Amniotic stem cell (primary cell): Measurements from ENCODE around the gene DDX49.
"Not testable (repeated sequence)": the region's sequence is repeated elsewhere in the genome, so short reads cannot be mapped to it uniquely, and the experiment has no call there.

Experiments used
- DNase-seq: peaks from one replicate; lab custom pipeline; 2025; lab: John Stamatoyannopoulos, UW

DDX49 gene

DNA sequence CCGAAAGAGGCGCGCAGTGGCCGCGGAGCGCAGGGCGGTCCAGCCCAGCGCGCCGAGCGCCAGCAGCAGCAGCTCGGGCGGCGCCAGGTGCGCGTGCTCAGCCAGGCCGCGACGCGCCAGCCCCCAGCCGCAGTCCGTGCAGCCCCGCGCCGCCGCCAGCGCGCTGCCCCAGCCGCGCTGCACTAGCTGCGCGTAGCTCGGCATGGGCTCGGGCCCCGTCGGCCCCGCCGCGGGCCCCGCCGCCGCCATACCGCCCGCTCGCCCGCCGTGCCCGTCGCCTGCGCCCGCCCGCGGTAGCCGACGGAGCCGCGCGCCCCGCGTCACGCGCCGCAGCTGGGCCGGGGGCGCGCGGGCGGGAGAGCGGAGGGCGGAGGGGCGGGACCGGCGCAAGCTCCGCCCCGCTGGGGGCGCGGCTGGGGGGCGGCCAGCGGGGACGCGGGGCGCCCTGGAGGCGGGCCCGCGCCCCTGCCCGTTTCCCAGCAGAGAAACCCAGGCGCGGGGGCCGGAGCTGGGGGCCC, 23.6 kb upstream of the DDX49 start, which contains the start of gene CERS1:
TSS of gene CERS1 (minus strand) at position 335 of the 518 bp plus-strand sequence. CDS start at position 249, 86 bp downstream.
- no peak for DNase-seq

DNA sequence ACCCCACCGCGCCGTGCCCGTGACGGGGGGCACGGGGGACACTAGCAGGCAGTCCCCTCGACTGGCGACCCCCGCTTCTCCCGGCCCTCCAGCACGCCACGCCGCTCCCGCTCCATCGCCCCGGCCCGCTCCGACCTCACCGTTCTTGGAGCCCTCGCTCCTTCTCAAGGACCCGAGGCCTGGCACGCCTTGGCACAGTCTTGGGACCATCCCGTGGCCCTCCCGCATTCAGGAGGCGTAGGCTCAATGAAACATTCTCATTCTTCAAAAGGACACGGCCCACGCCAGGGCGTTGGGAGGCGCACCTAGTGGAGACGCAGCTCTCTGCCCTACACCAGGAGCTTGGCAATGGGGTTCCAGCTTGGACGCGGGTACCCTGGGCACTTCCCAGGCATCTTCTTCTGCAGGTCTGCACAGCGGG, 23.1 kb upstream of the DDX49 start:
- no peak for DNase-seq

DNA sequence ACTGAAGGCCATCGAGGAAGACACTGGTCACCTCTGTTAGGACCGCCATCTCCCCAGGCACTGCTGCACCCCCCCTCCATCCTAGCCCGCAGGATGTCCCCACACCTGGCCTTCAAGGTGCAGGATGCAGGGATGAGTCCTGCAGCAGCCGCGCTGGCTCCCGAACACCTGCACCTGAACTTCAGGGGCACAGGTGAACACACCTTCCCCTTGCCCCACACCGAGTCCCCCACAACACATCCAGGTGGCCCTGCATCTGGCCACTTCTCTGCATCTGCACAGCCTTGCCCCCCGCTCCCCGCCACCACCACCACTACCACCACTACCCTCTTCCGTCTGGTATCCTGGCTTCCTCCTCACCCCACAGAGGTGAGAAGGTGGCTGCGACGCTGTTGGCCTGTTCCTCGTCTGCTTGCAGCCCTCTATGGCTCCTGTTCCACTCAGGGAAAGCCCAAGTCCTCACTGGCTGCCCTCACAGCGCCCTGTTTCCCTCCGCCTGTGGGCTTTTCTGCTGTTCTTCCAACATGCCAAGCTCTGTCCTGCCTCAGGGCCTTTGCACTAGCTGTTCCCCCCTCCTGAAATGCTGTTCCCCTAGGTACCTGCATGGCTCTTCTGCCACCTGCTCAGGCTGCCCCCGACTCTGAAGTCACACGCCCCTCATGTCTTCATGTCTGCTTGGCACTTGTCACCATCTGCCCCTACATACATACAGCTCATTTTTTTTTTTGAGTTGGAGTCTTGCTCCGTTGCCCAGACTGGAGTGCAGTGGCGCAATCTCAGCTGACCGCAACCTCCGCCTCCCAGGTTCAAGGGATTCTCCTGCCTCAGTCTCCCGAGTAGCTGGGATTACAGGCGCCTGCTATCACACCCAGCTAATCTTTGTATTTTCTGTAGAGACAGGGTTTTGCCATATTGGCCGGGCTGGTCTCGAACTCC, 22.2 kb upstream of the DDX49 start:
- no peak for DNase-seq

DNA sequence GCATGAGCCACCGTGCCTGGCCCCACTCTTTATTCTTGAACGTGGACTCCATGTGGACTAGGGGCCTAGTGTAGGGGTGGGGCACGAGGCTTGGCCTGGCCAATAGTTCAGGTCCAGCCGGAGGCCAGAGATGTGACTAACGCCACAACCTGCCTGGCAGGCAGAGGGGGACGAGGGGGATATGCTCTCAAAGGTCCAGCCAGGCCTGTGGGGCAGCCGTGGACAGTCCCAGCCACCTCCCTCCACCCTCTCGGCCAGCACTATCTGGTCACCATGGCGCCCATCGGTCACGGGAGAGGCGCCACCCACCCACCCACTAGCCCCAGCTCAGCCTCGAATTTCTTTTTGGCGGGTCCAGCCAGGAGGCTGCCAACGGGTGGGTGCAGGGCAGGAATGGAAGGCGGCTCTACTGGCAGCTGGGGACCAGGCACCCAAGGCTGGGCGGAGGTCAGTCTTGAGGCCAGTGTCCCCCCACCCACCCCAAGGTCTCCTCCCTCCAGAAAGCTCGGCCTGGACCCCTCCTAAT, 21.4 kb upstream of the DDX49 start:
- DNase-seq, result no peak

DNA sequence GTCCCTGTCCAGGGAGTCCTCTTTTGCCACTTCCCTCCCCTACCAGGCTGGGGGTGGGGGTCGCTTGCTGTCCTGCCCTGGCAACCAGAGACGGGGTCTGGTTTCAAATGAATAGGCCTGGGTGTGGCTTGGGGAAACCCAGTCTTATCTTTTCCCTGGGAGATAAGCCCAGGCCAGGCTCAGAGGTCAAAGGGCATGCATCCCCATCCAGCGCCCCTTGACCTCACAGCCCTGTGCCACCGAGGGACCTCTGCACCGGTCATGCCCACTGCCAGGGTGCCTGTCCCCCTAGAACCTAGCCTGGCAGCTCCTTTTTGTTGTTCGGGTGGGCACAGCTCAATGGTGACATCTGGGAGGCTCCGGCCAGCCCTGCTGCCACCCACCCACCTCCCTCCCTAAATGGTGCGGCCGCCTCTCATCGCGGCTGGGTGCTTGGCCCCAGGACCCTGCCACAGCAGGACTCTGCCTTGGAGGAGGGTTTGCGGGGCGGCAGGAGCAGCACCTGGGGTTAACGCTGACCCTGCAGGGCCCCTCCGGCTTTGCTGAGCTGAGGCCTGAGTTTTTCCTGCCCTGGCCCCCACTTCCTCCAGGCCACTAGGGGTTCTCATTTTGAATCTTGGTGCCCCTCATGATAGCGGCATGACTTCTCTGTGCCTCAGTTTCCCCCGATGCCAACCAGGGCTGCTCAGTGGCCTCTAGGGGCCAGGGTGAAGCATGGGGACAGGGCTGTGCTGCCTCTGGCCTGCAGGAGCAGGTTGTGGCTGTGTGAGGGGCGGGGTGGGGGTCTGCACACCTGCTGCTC, 20.7 kb upstream of the DDX49 start:
- DNase-seq, result no peak

DNA sequence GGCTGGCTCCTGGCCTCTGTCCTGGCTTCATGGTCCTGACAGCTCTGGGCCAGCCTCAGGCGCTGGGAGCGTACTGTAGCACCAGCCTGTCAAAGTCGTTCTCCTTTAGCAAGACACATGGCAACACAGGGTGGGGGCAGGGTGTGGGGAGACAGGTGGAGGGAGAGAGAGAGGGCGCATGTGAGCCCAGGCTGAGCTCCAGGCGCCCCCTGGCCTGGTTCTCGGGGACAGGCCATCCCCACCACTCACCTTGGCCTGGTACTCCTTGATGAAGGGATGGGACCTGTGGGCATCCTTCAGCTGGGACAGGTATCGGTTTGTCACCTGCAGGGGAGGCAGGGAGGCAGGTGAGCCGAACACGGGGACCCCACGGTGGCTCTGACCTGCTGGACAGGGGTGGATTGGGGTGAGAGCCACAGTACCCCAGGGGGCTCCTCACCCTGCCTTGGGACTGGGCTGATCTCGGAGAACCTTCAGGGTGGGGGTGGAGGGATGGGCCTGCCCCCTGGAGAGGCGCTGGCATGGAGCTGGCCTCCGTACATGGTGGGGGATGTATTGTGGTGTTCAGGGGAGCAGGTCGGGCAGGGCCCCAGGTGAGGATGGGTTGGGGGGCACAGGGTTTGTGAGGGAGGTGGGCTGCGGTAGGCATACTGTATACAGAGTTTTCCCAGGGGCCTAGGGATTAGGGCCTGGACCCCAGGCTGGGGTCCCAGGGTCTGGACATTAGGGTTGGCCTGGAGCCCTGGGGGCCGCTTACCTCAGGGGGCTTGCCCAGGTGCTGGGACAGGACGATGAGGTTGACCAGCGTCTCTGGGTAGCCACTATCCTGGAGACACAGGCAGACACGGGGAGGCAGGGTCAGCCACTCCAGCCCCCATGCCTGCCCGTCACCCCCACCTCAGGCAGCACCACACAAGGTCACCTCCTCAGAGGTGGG, 19.6 kb upstream of the DDX49 start:
- DNase-seq, result no peak

DNA sequence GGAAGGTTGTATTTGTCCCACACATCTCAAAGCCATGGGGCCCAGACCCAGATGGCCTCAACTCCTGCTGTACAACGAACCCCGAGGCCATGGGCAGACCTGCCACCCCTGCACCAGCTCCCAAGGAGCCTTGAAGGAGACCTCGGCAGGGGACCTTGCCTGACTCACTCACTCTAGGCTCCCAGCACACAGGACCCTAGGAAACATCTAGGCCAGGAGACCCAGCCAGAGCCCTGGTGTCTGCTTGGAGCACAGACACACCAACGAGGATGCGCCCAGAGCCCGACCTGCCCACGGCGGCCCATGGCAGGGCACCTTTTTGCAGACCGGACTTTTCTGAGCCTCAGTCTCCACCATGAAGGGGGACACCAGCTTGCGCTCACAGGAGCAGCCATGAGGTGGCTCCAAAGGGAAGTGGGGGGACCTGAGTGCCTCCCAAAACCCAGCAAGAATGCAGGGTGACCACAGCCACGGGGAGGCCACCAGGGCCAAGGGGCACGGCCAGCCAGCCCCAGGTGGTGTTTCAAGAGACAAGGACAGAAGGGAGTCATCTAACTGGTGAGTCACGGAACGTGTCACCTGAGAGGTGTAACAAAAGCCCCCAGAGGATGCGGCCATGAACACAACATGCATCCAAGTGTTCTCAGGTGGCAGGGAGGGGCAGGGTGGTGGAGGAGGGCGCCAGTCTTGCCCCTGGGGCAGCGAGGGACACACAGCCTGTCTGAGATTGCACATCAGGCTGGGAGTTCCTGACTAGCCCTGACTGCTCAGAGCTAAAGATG, 18.6 kb upstream of the DDX49 start:
- DNase-seq, result no peak

DNA sequence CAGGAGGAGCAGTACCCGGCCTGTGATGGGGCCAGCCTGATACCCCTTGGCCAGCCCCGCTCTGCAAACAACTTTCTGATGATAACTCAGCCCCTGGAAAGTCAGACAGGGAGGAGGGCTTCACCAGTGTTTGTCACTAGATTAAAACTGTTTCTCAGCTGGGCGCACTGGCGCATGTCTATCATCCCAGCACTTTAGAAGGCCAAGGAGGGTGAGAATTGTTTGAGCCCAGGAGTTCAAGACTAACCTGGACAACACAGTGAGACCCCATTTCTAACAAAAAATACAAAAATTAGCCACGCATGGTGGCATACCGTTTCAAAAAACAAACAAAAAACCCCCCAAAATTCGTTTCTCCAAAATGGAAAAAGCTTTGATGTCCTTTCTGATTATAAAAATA, 18.0 kb upstream of the DDX49 start:
- no peak for DNase-seq

DNA sequence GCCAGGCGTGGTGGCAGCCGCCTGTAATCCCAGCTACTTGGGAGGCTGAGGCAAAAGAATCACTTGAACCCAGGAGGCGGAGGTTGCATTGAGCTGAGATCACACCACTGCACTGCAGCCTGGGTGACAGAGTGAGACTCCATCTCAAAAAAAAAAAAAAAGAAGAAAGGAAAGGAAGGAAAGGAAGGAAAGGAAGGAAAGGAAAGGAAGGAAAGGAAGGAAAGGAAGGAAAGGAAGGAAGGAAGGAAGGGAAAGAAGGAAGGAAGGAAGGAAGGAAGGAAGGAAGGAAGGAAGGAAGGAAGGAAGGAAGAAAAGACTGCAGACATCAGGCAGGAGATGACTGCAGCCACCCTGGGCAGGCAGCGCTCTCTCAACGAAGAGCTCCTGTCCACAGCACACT, 17.0 kb upstream of the DDX49 start:
- DNase-seq, result not testable (repeated sequence)

DNA sequence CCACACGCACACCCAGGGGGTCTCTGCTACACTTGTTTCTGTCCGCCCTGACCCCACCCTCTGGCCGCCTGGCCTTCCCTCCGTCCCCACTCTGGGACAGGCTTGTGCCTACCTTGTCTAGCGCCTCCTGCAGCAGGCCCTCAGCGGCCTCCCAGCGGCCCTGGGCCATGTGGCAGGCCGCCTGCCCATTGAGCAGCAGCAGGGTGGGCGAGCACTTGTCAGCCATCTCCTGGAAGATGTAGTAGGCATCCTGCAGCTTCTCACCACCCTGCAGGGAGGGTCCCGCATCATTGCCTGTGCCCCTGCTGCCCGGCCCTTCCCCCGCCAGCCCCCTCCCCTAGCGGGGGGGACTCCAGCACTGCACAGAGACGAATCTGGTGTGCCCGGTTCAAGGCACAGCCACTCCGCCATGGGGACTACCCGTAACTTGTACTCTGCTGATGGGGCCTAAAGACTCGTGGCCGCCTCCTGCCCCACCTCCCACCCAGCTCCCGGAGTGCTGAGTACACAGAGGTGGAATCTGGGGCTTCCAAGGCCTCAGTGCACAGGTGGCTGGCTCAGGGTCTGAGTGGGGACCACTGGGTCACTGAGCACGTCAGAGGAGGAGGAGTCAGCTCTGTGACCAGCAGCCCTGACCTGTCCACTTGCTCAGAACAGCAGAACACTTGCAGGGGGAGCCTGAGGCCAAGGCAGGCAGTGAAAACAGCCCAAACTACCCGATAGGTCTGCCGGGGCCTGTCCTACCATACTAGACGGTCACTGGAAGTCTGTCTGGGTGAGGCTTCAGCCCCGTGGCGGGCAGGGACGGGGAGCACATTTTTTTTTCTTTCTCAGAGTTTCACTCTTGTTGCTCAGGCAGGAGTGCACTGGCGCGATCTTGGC, 16.1 kb upstream of the DDX49 start:
- no peak for DNase-seq

DNA sequence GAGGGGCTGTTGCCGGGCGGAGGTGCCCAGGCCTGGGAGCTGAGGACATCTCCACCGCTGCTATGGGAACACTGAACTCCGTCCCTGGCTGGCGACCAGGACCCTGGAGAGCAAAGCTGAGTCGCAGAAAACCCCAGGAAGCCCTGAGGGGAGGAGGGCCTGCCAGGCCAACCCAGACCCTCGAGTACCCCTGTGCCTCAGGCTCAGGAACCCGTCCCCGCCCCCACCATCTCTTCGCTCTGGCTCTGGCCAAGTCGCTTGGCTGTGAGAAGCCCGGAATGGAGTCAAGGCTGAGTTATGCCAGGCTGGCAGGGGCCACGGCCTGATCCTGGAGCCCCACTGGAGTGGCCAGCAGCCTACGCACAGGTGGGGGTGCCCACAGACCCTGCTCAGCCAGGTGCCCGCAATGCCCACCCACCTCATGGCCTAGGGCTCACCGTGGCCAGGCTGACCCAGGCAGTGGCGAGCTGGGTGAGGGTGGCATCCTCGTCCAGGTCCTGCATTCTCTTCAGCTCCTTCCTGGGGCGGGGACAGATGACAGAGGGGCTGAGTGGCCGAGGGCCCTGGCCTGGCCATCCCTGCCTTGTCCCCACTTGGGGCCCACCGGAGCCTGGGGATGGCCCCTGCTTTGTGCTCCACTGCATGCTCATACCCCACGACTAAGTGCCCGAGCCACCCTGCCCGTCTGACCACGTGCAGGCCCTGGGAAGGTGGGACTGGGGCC, 15.0 kb upstream of the DDX49 start:
- no peak for DNase-seq

DNA sequence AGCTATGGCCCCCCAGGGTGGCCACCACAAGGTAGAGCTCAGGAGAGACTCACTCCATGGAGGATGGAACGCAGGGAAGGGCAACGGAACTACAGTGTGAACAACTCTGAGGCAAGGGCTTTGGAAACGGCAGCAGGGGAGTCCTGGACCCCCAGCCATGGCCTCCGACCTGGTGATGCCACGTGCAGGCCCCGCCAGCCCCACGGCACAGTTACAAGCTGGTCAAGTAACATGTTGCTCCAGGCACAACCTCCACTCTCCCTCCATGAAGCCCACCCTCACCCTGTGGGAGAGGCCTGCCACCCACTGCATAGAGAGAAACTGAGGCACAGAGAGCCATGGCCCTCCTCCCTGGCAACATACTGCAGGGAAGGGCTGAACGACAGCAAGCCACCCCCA, 14.5 kb upstream of the DDX49 start:
- no peak for DNase-seq

DNA sequence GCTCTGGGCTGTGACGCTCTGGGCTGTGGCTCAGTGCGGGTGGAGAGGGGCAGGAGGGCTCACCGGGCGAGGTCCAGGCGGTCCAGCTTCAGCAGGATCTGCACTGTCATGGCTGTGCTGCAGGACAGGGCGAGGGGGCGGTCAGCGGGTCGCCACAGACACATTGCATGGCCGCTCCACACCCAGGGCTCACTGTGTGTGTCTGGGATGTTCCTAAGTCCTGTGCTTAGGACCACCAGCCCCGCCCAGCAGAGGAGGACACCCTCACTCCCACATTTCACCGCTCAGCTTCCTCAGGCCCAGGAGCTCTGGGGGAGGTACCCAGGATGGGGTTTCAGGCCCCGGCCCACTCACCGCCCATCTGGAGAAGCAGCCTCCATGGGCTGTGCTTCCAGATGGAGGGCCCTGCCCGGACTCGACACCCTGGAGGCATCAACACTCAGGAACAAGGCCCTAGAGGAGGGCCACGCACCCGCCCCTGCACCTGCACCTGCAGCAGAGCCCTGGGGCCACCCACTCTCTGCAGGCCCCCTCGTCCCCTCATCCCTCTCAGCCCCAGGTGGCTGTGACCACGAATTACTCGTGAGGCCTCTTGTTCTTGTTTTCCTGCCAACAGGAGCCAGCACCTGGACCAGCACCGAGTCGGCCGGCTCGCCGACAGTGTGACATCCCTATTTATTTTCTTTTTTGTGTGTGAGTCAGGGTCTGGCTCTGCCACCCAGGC, 13.8 kb upstream of the DDX49 start:
- no peak for DNase-seq

DNA sequence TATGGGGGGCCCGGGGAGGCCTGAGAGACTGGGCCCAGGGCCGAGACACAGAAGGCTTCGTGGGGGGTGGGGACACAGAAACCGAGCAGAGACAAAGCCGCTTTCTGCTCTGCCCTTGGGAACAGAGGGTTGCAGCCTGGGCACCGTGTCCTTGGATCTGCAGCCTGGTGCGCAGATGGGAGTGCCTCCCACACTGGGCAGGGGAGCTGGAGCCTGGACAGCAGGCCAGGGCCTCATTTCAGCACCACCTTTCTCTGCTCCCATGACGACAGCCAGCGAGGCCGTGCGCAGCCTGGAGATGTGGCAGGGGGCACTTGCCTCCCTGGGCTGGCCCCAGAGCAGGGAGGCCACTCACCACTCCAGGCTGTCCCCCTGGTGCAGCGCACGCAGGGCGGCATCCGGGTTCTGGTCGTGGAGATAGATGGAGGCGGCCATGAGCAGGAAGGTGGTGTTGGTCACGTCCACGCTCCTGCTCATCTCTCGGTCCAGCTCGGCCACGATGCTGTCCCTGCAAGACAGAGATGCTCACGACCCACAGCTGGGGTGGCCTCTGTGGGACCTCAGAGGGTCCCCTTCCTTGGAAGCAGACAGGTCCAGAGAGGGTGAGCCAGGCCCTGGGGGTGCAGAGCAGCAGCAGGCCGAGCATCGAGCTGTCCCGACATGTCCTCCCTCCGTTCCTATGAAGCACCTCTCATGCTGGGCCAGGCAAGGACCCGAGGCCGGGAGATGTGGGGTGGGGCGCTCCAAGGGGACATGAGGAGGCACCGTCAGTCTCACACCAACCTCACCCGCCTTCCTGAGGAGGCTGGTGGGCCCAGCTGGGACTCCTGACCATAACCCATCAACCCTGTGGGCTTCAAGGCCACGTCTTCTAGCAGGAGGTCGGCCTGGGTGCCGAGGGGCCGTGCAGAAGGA, 12.7 kb upstream of the DDX49 start:
- DNase-seq, result no peak

DNA sequence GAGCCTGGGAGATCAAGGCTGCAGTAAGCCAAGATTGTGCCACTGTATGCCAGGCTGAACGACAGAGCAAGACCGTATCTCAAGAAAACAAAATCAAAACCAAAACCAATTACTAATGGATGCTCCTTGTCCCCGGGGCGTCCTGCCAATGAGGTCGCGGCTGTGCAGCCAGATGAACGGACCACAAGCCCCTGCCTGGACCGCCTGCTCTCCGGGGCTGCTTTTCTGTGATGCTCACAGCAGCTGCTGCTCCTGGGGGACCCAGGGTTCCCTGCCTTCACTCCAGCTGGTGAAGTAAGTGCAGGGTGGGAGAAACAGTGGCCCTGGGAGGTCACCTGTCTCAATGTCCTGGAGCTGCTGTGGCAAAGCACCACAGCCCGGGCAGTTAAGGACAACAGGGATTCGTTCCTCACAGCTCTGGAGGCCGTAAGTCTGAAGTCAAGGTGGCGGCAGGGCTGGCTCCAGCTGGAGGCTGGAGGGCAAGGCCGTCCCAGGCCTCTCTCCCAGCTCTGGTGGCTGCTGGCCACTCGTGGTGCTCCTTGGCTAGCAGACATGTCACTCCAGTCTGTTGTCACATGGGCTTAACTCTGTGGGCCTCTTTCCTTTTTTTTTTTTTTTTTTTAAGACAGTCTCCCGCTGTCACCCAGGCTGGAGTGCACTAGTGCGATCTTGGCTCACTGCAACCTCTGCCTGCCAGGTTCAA, 10.4 kb upstream of the DDX49 start:
- DNase-seq, result no peak

DNA sequence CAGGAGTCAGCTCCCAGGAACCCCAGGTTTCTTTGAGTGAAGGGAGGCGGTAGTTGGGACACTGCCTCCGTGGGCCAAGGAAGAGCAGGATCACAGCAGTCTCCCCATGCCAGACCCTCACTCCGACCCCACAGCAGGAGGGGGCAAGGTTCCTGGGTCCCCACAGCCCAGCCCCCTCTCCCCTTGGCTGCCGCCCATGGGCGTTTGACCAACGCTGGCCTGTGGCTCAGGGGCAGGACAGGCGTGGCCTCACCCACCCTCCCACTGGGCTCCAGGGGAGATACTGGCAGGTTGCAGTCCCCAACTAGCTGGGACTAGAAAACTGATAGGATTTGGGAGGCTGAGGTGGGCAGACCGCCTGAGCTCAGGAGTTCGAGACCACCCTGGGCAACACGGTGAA, 9.5 kb upstream of the DDX49 start:
- no peak for DNase-seq
